Neural crest cell (in vitro differentiated cells): ENCODE data around the gene PRR29. TPM values are rescaled to one million over a fixed set of nuclear protein-coding genes. Genes with fewer than 3 reads are reported as not detected.
"Not testable (repeated sequence)": the region's sequence is repeated elsewhere in the genome, so short reads cannot be mapped to it uniquely, and the experiment has no call there.

Experiments used
- DNase-seq: peaks from one replicate; pipeline ENCODE4 v3.0.0; 2021; ENCODE audit warnings: low read depth, mixed read lengths, low spot score
- H3K27ac Mint-ChIP-seq: one replicate; pipeline ENCODE4 v1.8.0; 2021; ENCODE audit warnings: mild to moderate bottlenecking, mixed read lengths; ENCODE audit not compliant: unreplicated experiment
- H3K27me3 Mint-ChIP-seq: 2 replicates; pipeline ENCODE4 v1.8.0; 2021; ENCODE audit warnings: low read depth, mild to moderate bottlenecking, mixed read lengths
- H3K36me3 Mint-ChIP-seq: 2 replicates; pipeline ENCODE4 v1.8.0; 2021; ENCODE audit warnings: low read depth, mild to moderate bottlenecking, mixed read lengths
- H3K4me1 Mint-ChIP-seq: 2 replicates; pipeline ENCODE4 v1.8.0; 2021; ENCODE audit warnings: mixed read lengths
- H3K4me3 Mint-ChIP-seq: one replicate; pipeline ENCODE4 v1.8.0; 2021; ENCODE audit warnings: mild to moderate bottlenecking, mixed read lengths
- H3K9me3 Mint-ChIP-seq: 2 replicates; pipeline ENCODE4 v1.8.0; 2021; ENCODE audit warnings: mixed read lengths
- CTCF ChIP-seq: fragments of 200-600 bp; sonication (generic); conservative IDR thresholded peaks from 2 replicates; pipeline ENCODE4 v1.5.0; 2021; ENCODE audit warnings: antibody characterized with exemption, mild to moderate bottlenecking
- total RNA-seq: library from RNA; stranded (reverse); gene quantifications from 2 replicates; pipeline ENCODE4 v1.2.1, GENCODE V29; 2021

The PRR29 gene
- total RNA-seq, 1 donor from 2014 or later, result 0.82 TPM

GRCh38 chr17:64004903-64005733, 7.0 kb downstream of the PRR29 start:
- TF ChIP-seq CTCF, result no peak
- Mint-ChIP-seq H3K4me3 (no peak overlapping the region), H3K27me3 (peaks cover 4% of the 10 kb centered on the region), H3K27ac (peak overlapping the region; percentile 67), H3K36me3 (no peaks in the 10 kb centered on the region), H3K4me1 (peaks cover 17% of the 10 kb centered on the region), H3K9me3 (no peaks in the 10 kb centered on the region)
- no peak for DNase-seq

GRCh38 chr17:64005734-64006167, 7.6 kb downstream of the PRR29 start:
- Mint-ChIP-seq H3K27me3 (peaks cover 4% of the 10 kb centered on the region), H3K36me3 (no peaks in the 10 kb centered on the region), H3K27ac (no peak overlapping the region), H3K9me3 (no peaks in the 10 kb centered on the region), H3K4me1 (peaks cover 17% of the 10 kb centered on the region), H3K4me3 (no peak overlapping the region)
- DNase-seq, result no peak
- no peak for TF ChIP-seq CTCF

GRCh38 chr17:64006361-64007088, 8.4 kb downstream of the PRR29 start:
- Mint-ChIP-seq H3K9me3 (no peaks in the 10 kb centered on the region), H3K4me3 (no peak overlapping the region), H3K36me3 (no peaks in the 10 kb centered on the region), H3K4me1 (peaks cover 17% of the 10 kb centered on the region), H3K27ac (no peak overlapping the region), H3K27me3 (peaks cover 4% of the 10 kb centered on the region)
- TF ChIP-seq CTCF, result no peak
- DNase-seq, result no peak

- not testable (repeated sequence) for H3K27ac Mint-ChIP-seq, H3K4me3 Mint-ChIP-seq, H3K27me3 Mint-ChIP-seq, DNase-seq, H3K36me3 Mint-ChIP-seq, H3K9me3 Mint-ChIP-seq
- peaks cover 17% of the 10 kb centered on the region for H3K4me1 Mint-ChIP-seq
Measured at GRCh38 chr17:64007089-64007837, 9.1 kb downstream of the PRR29 start.

- peak overlapping the region; percentile 62 for H3K27ac Mint-ChIP-seq
- H3K36me3 Mint-ChIP-seq, result no peaks in the 10 kb centered on the region
- H3K27me3 Mint-ChIP-seq, result peaks cover 4% of the 10 kb centered on the region
- no peak for TF ChIP-seq CTCF
- no peak for DNase-seq
- H3K9me3 Mint-ChIP-seq, result no peaks in the 10 kb centered on the region
- peaks cover 17% of the 10 kb centered on the region for H3K4me1 Mint-ChIP-seq
- no peak overlapping the region for H3K4me3 Mint-ChIP-seq
Measured at GRCh38 chr17:64007838-64008282, 9.7 kb downstream of the PRR29 start.
